Astrocyte of the cerebellum (primary cell): ENCODE results near the gene SRXN1.

Experiments
- DNase-seq: peaks from one replicate; pipeline ENCODE4 v3.0.0-alpha.2; 2011; ENCODE audit warnings: low read depth
- H3K4me3 ChIP-seq: 2 replicates; pipeline ENCODE4 v1.5.1; 2011; ENCODE audit warnings: mild to moderate bottlenecking, low read depth, low read length, moderate library complexity
- CTCF ChIP-seq: IDR thresholded peaks from 2 replicates; pipeline ENCODE4 v1.5.1; 2012; ENCODE audit warnings: low read length, low read depth, moderate library complexity, mild to moderate bottlenecking; ENCODE audit errors: missing control alignments
- in situ Hi-C: cut with HindIII; loops from 2 replicates; pipeline ENCODE4 v1.10.0; 2017; ENCODE audit warnings: low sequenced_read_pairs

SRXN1 gene

GRCh38 chr20:637559-637958 lies 15.4 kb downstream of the SRXN1 start:
- H3K4me3 ChIP-seq = no peak overlapping the region
- DNase-seq = no peak
- in situ Hi-C loops = no loop called here
- no peak for TF ChIP-seq CTCF

GRCh38 chr20:635893-636338 lies 17.1 kb downstream of the SRXN1 start:
- no peak for DNase-seq
- no peak overlapping the region for H3K4me3 ChIP-seq
- in situ Hi-C loops = no loop called here

GRCh38 chr20:635028-635892 lies 17.7 kb downstream of the SRXN1 start:
- in situ Hi-C loops = no loop called here
- TF ChIP-seq CTCF = no peak
- no peak for DNase-seq

More at GRCh38 chr20:635893-636338, 17.1 kb downstream of the SRXN1 start:
- TF ChIP-seq CTCF = no peak

GRCh38 chr20:634148-634925 lies 18.7 kb downstream of the SRXN1 start:
- DNase-seq = no peak
- in situ Hi-C loops = no loop called here
- no peak overlapping the region for H3K4me3 ChIP-seq
- TF ChIP-seq CTCF = no peak

More at GRCh38 chr20:635028-635892, 17.7 kb downstream of the SRXN1 start:
- H3K4me3 ChIP-seq = no peak overlapping the region

- DNase-seq = no peak
- TF ChIP-seq CTCF = no peak
- in situ Hi-C loops = no loop called here
- H3K4me3 ChIP-seq = no peak overlapping the region
These were observed 21.9 kb downstream of the SRXN1 start for GRCh38 chr20:631101-631500.

GRCh38 chr20:626579-626978 lies 26.4 kb downstream of the SRXN1 start:
- in situ Hi-C loops = no loop called here
- no peak for TF ChIP-seq CTCF
- H3K4me3 ChIP-seq = no peak overlapping the region
- DNase-seq = no peak
